ENCODE results near the gene NFE2L3.

DNA sequence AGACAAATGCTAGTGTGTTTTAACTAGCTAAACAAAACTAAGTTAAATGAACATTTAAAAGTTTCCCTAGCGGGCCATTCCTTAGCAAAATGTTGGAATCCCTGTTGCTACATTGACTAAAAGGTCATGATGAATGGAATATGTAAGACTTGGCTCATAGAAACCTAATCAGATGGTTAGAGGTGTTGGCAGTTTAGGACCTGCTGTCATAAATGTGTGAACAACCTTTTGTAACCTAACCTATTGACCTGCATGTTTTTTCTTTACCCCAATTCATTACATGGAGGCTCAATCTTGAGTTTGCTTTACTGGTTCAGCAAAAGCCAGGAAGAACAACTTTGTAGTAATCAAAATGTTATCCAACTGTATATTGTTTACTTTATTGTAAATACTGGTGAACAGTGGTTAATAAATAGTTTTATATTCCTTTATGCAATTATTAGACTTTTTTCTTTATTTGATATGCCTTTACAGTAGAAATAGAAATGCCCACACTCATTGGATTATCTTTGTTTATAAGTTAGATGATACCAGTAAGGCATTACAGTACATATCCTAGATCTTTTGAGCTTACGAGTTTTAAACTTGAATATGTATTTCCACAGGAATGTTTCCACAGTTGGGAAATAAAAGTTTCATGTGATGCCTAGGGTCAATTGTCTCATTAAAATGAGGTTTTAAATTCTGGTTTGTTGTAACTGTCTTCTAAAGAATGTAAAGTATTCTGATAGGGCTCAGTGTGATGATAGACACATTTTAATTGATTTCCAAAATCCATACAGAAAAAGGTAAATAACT is 61.1 kb downstream of the NFE2L3 start:
- TF ChIP-seq, protein P1, sequence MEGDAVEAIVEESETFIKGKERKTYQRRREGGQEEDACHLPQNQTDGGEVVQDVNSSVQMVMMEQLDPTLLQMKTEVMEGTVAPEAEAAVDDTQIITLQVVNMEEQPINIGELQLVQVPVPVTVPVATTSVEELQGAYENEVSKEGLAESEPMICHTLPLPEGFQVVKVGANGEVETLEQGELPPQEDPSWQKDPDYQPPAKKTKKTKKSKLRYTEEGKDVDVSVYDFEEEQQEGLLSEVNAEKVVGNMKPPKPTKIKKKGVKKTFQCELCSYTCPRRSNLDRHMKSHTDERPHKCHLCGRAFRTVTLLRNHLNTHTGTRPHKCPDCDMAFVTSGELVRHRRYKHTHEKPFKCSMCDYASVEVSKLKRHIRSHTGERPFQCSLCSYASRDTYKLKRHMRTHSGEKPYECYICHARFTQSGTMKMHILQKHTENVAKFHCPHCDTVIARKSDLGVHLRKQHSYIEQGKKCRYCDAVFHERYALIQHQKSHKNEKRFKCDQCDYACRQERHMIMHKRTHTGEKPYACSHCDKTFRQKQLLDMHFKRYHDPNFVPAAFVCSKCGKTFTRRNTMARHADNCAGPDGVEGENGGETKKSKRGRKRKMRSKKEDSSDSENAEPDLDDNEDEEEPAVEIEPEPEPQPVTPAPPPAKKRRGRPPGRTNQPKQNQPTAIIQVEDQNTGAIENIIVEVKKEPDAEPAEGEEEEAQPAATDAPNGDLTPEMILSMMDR (conservative IDR thresholded peaks at IDR 0.05 in 1 of 2, IDR thresholded peaks at IDR 0.05 in 1 of 2; ENCODE audit: extremely low read depth in 1 of 2, insufficient read depth in 1 of 2, low read depth in 1 of 2, low read length in 2 of 2), result no peak
- TF ChIP-seq EZH2 (IDR thresholded peaks at IDR 0.05; ENCODE audit: borderline replicate concordance, low read length), result no peak

Measured in mammary epithelial cell (primary cell).